Coronary artery (tissue), 2 donors: ENCODE data around the gene TRAPPC3L.

Experiments
- DNase-seq: peaks from one replicate; pipeline ENCODE4 v3.0.0-alpha.2; 2017; ENCODE audit warnings: low spot score
- H3K27ac ChIP-seq, 2 donors: fragments of 200-600 bp; sonication (generic); one replicate each; pipeline ENCODE4 v1.5.1; 2016 to 2019
- H3K4me3 ChIP-seq: fragments of 200-600 bp; sonication (generic); 2 replicates; pipeline ENCODE4 v1.5.1; 2016; ENCODE audit warnings: mild to moderate bottlenecking, moderate library complexity
- CTCF ChIP-seq: fragments of 200-600 bp; sonication (generic); IDR thresholded peaks from one replicate; pipeline ENCODE4 v1.5.1; 2019; ENCODE audit warnings: antibody characterized with exemption

Gene TRAPPC3L

GRCh38 chr6:116560130-116560529 lies 14.6 kb upstream of the TRAPPC3L start:
- Histone ChIP-seq H3K27ac (no peak overlapping the region), H3K4me3 (no peak overlapping the region)
- no peak for TF ChIP-seq CTCF
- DNase-seq = no peak

- no peak for TF ChIP-seq CTCF
- Histone ChIP-seq H3K27ac (no peak overlapping the region), H3K4me3 (no peak overlapping the region)
- DNase-seq = no peak
These were observed 12.4 kb upstream of the TRAPPC3L start for GRCh38 chr6:116557893-116558292.

GRCh38 chr6:116556814-116557415 lies 11.4 kb upstream of the TRAPPC3L start:
- TF ChIP-seq CTCF = no peak
- no peak for DNase-seq
- H3K27ac ChIP-seq = no peak overlapping the region
- H3K4me3 ChIP-seq = no peak overlapping the region

- no peak for TF ChIP-seq CTCF
- Histone ChIP-seq H3K4me3 (no peak overlapping the region), H3K27ac (no peak overlapping the region)
- no peak for DNase-seq
These were observed 10.6 kb upstream of the TRAPPC3L start for GRCh38 chr6:116556065-116556464.

- no peak for DNase-seq
- Histone ChIP-seq H3K27ac (no peak within 1 kb of the TSS), H3K4me3 (no peak within 1 kb of the TSS)
- no peak for TF ChIP-seq CTCF
These were observed 8.0 kb upstream of the TRAPPC3L start, which contains the start of gene CALHM4 for GRCh38 chr6:116553451-116553850. Gene CALHM4 (plus strand): TSS chr6:116553751. CDS start chr6:116553794, 43 bp downstream.

- TF ChIP-seq CTCF = no peak
- H3K4me3 ChIP-seq = no peak overlapping the region
- no peak for DNase-seq
- no peak overlapping the region for H3K27ac ChIP-seq
These were observed 5.3 kb upstream of the TRAPPC3L start for GRCh38 chr6:116550796-116551195.

- no peak overlapping the region for H3K27ac ChIP-seq
- no peak overlapping the region for H3K4me3 ChIP-seq
- no peak for TF ChIP-seq CTCF
- DNase-seq = no peak
These were observed 1.9 kb upstream of the TRAPPC3L start for GRCh38 chr6:116547358-116547757.
